NCI-H510A (cell line): ENCODE results near the gene TBC1D22A.
A peak's percentile ranks its signal among the peaks of the same experiment; 100 is the strongest.

ENCODE experiments used
- DNase-seq: peaks from one replicate; lab custom pipeline; 2025; lab: John Stamatoyannopoulos, UW

TBC1D22A gene

GRCh38 chr22:46860562-46860961 lies 98.1 kb downstream of the TBC1D22A start:
- DNase-seq: no peak

- no peak for DNase-seq
Measured at GRCh38 chr22:46861468-46862367, 99.3 kb downstream of the TBC1D22A start.

GRCh38 chr22:46862418-46863324 lies 100.2 kb downstream of the TBC1D22A start:
- no peak for DNase-seq

- DNase-seq: no peak
Measured at GRCh38 chr22:46863794-46864193, 101.3 kb downstream of the TBC1D22A start.

- DNase-seq: no peak
Measured at GRCh38 chr22:46864314-46865051, 102.0 kb downstream of the TBC1D22A start.

GRCh38 chr22:46865052-46865434 lies 102.6 kb downstream of the TBC1D22A start:
- DNase-seq: peak; percentile 56

GRCh38 chr22:46865642-46866041 lies 103.2 kb downstream of the TBC1D22A start:
- DNase-seq: no peak

GRCh38 chr22:46866591-46866990 lies 104.1 kb downstream of the TBC1D22A start:
- DNase-seq: no peak

- no peak for DNase-seq
Measured at GRCh38 chr22:46867106-46867505, 104.7 kb downstream of the TBC1D22A start.

- DNase-seq: no peak
Measured at GRCh38 chr22:46869329-46869728, 106.9 kb downstream of the TBC1D22A start.

- no peak for DNase-seq
Measured at GRCh38 chr22:46869831-46870441, 107.5 kb downstream of the TBC1D22A start.

- no peak for DNase-seq
Measured at GRCh38 chr22:46871826-46872225, 109.4 kb downstream of the TBC1D22A start.

GRCh38 chr22:46875089-46875488 lies 112.6 kb downstream of the TBC1D22A start:
- DNase-seq: no peak

GRCh38 chr22:46876357-46876934 lies 114.0 kb downstream of the TBC1D22A start:
- DNase-seq: no peak

- no peak for DNase-seq
Measured at GRCh38 chr22:46878191-46878948, 115.9 kb downstream of the TBC1D22A start.

- DNase-seq: no peak
Measured at GRCh38 chr22:46879083-46879482, 116.6 kb downstream of the TBC1D22A start.

GRCh38 chr22:46881373-46882118 lies 119.1 kb downstream of the TBC1D22A start:
- no peak for DNase-seq

GRCh38 chr22:46883092-46883910 lies 120.9 kb downstream of the TBC1D22A start:
- DNase-seq: no peak

- DNase-seq: no peak
Measured at GRCh38 chr22:46884365-46884764, 121.9 kb downstream of the TBC1D22A start.
